Measurements from ENCODE around the gene CCNL2.

DNA sequence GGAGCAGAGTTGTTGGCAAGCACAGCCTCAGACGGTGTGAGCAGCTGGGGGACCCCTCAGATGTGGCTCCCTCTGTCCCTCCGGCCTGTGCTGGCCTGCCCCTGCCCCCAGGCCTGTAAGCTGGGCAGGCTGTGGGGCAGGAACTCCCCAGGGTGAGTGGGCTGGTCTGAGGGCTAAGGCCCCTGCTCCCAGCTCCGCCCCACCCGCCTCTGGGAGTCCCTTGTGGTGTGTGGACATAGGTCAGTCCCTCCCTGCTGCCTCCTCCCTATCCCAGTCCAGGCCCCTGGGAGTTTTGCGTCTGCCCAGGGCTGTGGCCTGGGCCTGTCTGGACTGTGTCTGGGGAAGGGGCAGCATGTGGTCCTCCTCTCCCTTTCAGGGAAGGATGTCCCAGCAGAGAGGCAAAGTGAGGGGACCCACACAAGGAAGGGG lies 32.7 kb upstream of the CCNL2 start:
- TF ChIP-seq, protein P1, sequence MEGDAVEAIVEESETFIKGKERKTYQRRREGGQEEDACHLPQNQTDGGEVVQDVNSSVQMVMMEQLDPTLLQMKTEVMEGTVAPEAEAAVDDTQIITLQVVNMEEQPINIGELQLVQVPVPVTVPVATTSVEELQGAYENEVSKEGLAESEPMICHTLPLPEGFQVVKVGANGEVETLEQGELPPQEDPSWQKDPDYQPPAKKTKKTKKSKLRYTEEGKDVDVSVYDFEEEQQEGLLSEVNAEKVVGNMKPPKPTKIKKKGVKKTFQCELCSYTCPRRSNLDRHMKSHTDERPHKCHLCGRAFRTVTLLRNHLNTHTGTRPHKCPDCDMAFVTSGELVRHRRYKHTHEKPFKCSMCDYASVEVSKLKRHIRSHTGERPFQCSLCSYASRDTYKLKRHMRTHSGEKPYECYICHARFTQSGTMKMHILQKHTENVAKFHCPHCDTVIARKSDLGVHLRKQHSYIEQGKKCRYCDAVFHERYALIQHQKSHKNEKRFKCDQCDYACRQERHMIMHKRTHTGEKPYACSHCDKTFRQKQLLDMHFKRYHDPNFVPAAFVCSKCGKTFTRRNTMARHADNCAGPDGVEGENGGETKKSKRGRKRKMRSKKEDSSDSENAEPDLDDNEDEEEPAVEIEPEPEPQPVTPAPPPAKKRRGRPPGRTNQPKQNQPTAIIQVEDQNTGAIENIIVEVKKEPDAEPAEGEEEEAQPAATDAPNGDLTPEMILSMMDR (IDR thresholded peaks at IDR 0.05): no peak
- no peak for TF ChIP-seq POLR2A (IDR thresholded peaks at IDR 0.05)
- TF ChIP-seq EP300 (IDR thresholded peaks at IDR 0.05): no peak

All from ovary (tissue), 3 donors.